Fibroblast of pulmonary artery (primary cell): ENCODE measurements around the gene ZNF423.

ENCODE experiments used
- DNase-seq: peaks from one replicate; pipeline ENCODE4 v3.0.0-alpha.2; 2010; ENCODE audit warnings: low read depth
- H3K4me3 ChIP-seq: replicated peaks from 2 replicates; pipeline ENCODE4 v1.5.1; 2011; ENCODE audit warnings: low read depth, mild to moderate bottlenecking, control low read depth, low read length, moderate library complexity
- CTCF ChIP-seq: IDR thresholded peaks from 2 replicates; pipeline ENCODE4 v1.5.1; 2011; ENCODE audit warnings: mild to moderate bottlenecking, control low read depth, low read length, inconsistent platforms; ENCODE audit errors: missing control alignments

Gene ZNF423

GRCh38 chr16:49468611-49469310, 387.2 kb downstream of the ZNF423 start:
- TF ChIP-seq CTCF: no peak
- H3K4me3 ChIP-seq: no peak overlapping the region
- no peak for DNase-seq

- H3K4me3 ChIP-seq: no peak overlapping the region
- no peak for TF ChIP-seq CTCF
- no peak for DNase-seq
These were observed 388.2 kb downstream of the ZNF423 start for GRCh38 chr16:49467540-49468372.

GRCh38 chr16:49466881-49467280, 389.0 kb downstream of the ZNF423 start:
- TF ChIP-seq CTCF: no peak
- no peak for DNase-seq

GRCh38 chr16:49466529-49466831, 389.4 kb downstream of the ZNF423 start:
- no peak overlapping the region for H3K4me3 ChIP-seq
- DNase-seq: no peak
- no peak for TF ChIP-seq CTCF

More at GRCh38 chr16:49466881-49467280, 389.0 kb downstream of the ZNF423 start:
- H3K4me3 ChIP-seq: no peak overlapping the region

- no peak for TF ChIP-seq CTCF
- DNase-seq: no peak
- H3K4me3 ChIP-seq: no peak overlapping the region
These were observed 390.0 kb downstream of the ZNF423 start for GRCh38 chr16:49465661-49466528.

GRCh38 chr16:49464877-49465504, 390.9 kb downstream of the ZNF423 start:
- H3K4me3 ChIP-seq: no peak overlapping the region
- no peak for DNase-seq
- TF ChIP-seq CTCF: no peak
